ENCODE data around the gene TXNL4A. TPM values are rescaled to one million over a fixed set of nuclear protein-coding genes. Genes with fewer than 3 reads are reported as not detected.

TXNL4A gene
- total and polyA plus RNA-seq, 2 experiments from 2014 or later = 71.9 to 227 TPM

GRCh38 chr18:80006724-80007123 is 18.4 kb upstream of the TXNL4A start:
- WGBS (ENCODE audit: low lambda C conversion rate, missing lambda C conversion rate) = 75% methylated on average over 7 of the region's 7 CpGs
- no peaks in the 10 kb centered on the region for H3K9me2 ChIP-seq (replicated peaks; ENCODE audit: insufficient read depth)
- no peak overlapping the region for H3K4me3 ChIP-seq
- no peak overlapping the region for H3K4me2 ChIP-seq
- no peak overlapping the region for H2AFZ ChIP-seq
- H3K79me2 ChIP-seq = no peaks in the 10 kb centered on the region
- H3K36me3 ChIP-seq (replicated peaks; ENCODE audit: insufficient read depth, low read depth) = no peaks in the 10 kb centered on the region
- H4K20me1 ChIP-seq (ENCODE audit: insufficient read depth, poor library complexity, severe bottlenecking) = no peaks in the 10 kb centered on the region
- DNase-seq (ENCODE audit: low spot score) = no peak
- H3K27ac ChIP-seq = no peak overlapping the region
- no peaks in the 10 kb centered on the region for H3K4me1 ChIP-seq (ENCODE audit: insufficient read depth)
- no peaks in the 10 kb centered on the region for H3K27me3 ChIP-seq
- H3K9me3 ChIP-seq (ENCODE audit: low read depth) = no peaks in the 10 kb centered on the region
- no peak for TF ChIP-seq EZH2phosphoT487 (IDR thresholded peaks at IDR 0.05; ENCODE audit: low read depth, severe bottlenecking, unreplicated experiment)
- TF ChIP-seq, protein P1, sequence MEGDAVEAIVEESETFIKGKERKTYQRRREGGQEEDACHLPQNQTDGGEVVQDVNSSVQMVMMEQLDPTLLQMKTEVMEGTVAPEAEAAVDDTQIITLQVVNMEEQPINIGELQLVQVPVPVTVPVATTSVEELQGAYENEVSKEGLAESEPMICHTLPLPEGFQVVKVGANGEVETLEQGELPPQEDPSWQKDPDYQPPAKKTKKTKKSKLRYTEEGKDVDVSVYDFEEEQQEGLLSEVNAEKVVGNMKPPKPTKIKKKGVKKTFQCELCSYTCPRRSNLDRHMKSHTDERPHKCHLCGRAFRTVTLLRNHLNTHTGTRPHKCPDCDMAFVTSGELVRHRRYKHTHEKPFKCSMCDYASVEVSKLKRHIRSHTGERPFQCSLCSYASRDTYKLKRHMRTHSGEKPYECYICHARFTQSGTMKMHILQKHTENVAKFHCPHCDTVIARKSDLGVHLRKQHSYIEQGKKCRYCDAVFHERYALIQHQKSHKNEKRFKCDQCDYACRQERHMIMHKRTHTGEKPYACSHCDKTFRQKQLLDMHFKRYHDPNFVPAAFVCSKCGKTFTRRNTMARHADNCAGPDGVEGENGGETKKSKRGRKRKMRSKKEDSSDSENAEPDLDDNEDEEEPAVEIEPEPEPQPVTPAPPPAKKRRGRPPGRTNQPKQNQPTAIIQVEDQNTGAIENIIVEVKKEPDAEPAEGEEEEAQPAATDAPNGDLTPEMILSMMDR (IDR thresholded peaks at IDR 0.05; ENCODE audit: poor library complexity) = no peak

DNA sequence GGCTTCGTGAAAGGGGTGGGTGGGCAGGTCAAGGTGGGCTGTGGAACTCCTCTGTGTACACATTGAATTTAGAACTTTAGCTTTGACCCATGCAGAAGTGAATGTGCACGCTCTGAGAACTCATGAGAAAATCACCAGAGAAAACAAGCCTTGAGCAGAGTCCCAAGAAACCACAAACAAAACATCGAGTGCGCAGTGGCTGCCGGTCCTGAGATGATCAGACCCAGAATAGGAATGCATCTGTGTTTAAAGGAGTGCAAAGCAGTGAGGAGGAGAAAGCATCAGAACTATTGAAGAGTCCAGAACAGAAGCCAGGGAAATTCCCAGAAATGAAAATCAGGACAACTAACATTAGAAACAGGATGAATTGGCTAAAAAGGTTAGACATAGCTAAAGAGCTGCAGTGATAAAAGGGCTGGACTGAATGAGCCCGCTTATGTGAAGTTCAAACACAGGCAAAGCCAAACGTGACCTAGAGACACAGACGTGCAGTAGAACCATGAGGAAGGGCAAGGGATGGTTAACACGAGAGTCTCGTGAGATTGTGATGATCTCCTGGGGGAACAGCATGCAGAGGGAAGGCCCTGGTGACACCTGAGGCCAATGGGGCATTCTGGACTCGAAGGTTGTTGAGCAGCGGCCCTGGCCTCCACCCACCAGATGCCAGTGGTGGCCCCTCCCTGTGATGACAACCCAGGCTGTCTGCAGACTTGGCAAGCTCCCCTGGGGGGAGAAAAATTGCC is 16.4 kb upstream of the TXNL4A start:
- DNase-seq (ENCODE audit: low spot score) = no peak
- H3K36me3 ChIP-seq (replicated peaks; ENCODE audit: insufficient read depth, low read depth) = no peaks in the 10 kb centered on the region
- H2AFZ ChIP-seq = no peak overlapping the region
- TF ChIP-seq EZH2phosphoT487 (IDR thresholded peaks at IDR 0.05; ENCODE audit: low read depth, severe bottlenecking, unreplicated experiment) (no peak), EZH2 (IDR thresholded peaks at IDR 0.05; ENCODE audit: borderline replicate concordance) (no peak)
- TF ChIP-seq, protein P1 (IDR thresholded peaks at IDR 0.05; ENCODE audit: poor library complexity) = no peak
- no peaks in the 10 kb centered on the region for H4K20me1 ChIP-seq (ENCODE audit: insufficient read depth, poor library complexity, severe bottlenecking)
- H3K4me1 ChIP-seq (ENCODE audit: insufficient read depth) = no peaks in the 10 kb centered on the region
- no peak overlapping the region for H3K4me2 ChIP-seq
- H3K9me3 ChIP-seq (ENCODE audit: low read depth) = no peaks in the 10 kb centered on the region
- H3K9me2 ChIP-seq (replicated peaks; ENCODE audit: insufficient read depth) = no peaks in the 10 kb centered on the region
- whole genome bisulfite sequencing (ENCODE audit: low lambda C conversion rate, missing lambda C conversion rate) = 91% methylated on average over 12 of the region's 12 CpGs
- H3K79me2 ChIP-seq = no peaks in the 10 kb centered on the region
- no peak overlapping the region for H3K27ac ChIP-seq
- no peak overlapping the region for H3K4me3 ChIP-seq
- no peaks in the 10 kb centered on the region for H3K27me3 ChIP-seq

GRCh38 chr18:80002468-80002867 is 14.1 kb upstream of the TXNL4A start:
- H3K79me2 ChIP-seq = no peaks in the 10 kb centered on the region
- no peaks in the 10 kb centered on the region for H3K36me3 ChIP-seq (replicated peaks; ENCODE audit: insufficient read depth, low read depth)
- no peak overlapping the region for H2AFZ ChIP-seq
- no peak for TF ChIP-seq EZH2phosphoT487 (IDR thresholded peaks at IDR 0.05; ENCODE audit: low read depth, severe bottlenecking, unreplicated experiment)
- no peak for TF ChIP-seq EZH2 (IDR thresholded peaks at IDR 0.05; ENCODE audit: borderline replicate concordance)
- TF ChIP-seq, protein P1 (IDR thresholded peaks at IDR 0.05; ENCODE audit: poor library complexity) = no peak
- H3K4me1 ChIP-seq (ENCODE audit: insufficient read depth) = no peaks in the 10 kb centered on the region
- no peaks in the 10 kb centered on the region for H4K20me1 ChIP-seq (ENCODE audit: insufficient read depth, poor library complexity, severe bottlenecking)
- WGBS (ENCODE audit: low lambda C conversion rate, missing lambda C conversion rate) = 85% methylated on average over 5 of the region's 5 CpGs
- no peaks in the 10 kb centered on the region for H3K9me2 ChIP-seq (replicated peaks; ENCODE audit: insufficient read depth)
- H3K4me2 ChIP-seq = no peak overlapping the region
- no peak overlapping the region for H3K4me3 ChIP-seq
- no peaks in the 10 kb centered on the region for H3K9me3 ChIP-seq (ENCODE audit: low read depth)
- H3K27me3 ChIP-seq = no peaks in the 10 kb centered on the region
- no peak overlapping the region for H3K27ac ChIP-seq
- DNase-seq (ENCODE audit: low spot score) = no peak

Data from hepatocyte (in vitro differentiated cells).